C4-2B (cell line): ENCODE data around the gene CIDEA.

Source experiments
- H3K27ac ChIP-seq: fragments of 450-650 bp; 2 replicates; pipeline ENCODE4 v1.5.1; 2017
- ZFX ChIP-seq: fragments of 450-650 bp; IDR thresholded peaks from 2 replicates; pipeline ENCODE4 v1.6.1; 2017
- TF ChIP-seq, protein P1 (sequence below): fragments of 450-650 bp; conservative IDR thresholded peaks from 2 replicates; pipeline ENCODE4 v1.5.1; 2017; ENCODE audit warnings: mild to moderate bottlenecking

Gene CIDEA

DNA sequence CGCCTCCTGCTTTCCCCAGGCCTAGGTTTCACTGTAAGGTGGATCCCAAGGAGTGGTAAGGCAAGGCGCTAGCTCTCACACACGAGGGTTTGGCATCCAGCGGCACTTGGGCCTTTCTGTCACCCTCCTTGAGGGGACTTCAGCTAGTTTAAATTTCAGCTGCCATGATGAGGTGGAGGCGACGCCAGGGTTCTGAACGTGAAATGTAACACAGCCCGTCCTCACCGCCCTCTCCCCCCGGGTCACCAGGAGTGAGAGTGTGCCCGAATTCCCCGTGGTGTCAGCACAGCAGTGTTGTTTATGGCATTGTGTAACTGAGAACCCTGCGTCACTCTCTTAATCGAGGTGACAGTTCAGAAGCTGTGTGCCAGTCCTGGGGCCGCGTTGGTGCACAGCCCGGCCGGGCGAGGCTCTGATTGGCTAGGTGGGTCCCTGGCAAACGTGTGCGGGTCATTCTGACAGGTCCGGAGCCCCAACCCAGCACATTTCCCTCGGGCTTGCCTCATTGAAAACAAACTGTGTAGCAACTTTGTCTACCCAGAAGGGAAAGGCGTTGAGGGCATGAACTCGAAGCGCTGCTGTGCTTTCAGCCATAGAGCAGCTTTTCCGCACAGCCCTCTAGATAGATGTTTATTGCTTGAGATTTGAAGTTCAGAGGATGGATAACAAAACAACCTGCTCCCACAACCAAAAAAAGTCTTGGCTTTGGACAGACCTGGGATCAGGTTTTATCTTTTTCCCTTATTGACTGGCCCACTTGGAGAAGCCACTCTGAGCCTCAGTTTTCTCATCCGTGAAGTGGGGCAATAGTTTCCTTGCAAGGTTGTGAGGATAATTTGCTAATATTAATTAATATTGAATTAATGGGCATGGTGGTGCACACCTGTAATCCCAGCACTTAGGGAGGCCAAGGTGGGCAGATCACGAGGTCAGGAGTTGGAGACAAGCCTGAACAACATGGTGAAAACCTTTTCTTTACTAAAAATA lies 4.9 kb downstream of the CIDEA start:
- no peak overlapping the region for H3K27ac ChIP-seq
- TF ChIP-seq, protein P1, sequence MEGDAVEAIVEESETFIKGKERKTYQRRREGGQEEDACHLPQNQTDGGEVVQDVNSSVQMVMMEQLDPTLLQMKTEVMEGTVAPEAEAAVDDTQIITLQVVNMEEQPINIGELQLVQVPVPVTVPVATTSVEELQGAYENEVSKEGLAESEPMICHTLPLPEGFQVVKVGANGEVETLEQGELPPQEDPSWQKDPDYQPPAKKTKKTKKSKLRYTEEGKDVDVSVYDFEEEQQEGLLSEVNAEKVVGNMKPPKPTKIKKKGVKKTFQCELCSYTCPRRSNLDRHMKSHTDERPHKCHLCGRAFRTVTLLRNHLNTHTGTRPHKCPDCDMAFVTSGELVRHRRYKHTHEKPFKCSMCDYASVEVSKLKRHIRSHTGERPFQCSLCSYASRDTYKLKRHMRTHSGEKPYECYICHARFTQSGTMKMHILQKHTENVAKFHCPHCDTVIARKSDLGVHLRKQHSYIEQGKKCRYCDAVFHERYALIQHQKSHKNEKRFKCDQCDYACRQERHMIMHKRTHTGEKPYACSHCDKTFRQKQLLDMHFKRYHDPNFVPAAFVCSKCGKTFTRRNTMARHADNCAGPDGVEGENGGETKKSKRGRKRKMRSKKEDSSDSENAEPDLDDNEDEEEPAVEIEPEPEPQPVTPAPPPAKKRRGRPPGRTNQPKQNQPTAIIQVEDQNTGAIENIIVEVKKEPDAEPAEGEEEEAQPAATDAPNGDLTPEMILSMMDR = no peak
- no peak for TF ChIP-seq ZFX

- TF ChIP-seq ZFX = no peak
- TF ChIP-seq, protein P1 = no peak
- no peak overlapping the region for H3K27ac ChIP-seq
Observed at GRCh38 chr18:12262748-12263147, 8.6 kb downstream of the CIDEA start.

GRCh38 chr18:12264864-12265263 lies 10.7 kb downstream of the CIDEA start:
- TF ChIP-seq ZFX = no peak
- TF ChIP-seq, protein P1 = no peak
- no peak overlapping the region for H3K27ac ChIP-seq

DNA sequence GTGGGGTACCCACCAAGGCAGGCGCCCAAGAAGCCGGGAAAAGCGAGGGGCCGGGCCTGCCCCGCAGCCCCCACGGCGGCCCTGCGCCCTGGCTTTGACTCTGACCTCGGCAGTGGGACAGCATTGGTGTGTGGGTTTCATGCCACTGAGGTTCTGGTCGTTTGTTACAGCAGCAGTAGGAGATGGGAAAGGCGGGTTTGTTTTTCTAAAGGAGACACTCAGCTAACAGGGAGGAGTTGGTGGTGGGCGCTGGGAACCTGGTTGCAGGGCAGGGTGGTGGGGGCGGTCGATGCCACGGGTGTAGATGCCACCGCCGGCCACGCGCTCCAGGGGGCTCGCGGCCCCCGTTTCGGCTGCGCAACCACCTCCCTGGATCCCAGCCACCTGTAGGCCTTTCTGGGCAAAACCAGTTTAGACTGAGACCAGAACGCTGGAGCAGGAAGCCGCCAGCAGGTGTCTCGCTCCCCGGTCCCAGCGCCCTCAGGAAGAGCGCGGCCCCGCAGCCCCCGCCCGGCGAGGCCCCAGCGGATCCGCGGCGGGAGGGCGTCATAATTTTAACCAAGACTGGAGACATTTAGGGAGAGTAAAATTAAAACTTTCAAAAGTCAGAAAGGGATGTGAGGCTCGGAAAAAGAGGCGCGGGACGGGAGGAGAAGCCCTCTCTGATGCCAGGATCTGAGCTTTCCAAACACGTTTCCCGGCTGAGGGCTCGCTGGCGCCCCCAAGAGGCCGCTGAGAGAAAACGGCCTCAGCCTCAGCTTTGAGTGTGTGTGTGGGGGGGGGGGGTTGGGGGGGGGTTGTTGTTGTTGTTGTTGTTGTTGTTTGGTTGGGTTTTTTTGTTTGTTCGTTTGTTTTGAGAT lies 17.4 kb downstream of the CIDEA start:
- peak overlapping the region; percentile 61 for H3K27ac ChIP-seq

DNA sequence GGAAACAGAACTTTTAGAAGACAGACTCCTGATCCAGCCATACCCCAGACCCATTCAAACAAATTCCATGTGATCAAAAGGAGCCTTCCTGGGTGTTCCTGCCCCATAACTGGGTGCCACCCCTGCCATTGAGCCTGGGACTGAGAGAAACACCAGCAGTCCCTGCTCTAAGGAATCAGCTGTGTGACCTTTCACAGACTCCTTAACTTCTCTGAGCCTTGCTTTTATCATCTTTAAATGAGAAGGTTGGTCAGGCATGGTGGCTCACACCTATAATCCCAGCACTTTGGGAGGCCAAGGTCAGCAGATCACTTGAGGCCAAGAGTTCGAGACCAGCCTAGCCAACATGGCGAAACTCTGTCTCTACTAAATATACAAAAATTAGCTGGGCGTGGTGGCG lies 20.6 kb downstream of the CIDEA start:
- TF ChIP-seq, protein P1 = no peak
- TF ChIP-seq ZFX = no peak
- H3K27ac ChIP-seq = no peak overlapping the region

More for the DNA sequence above, 17.4 kb downstream of the CIDEA start:
- peak; percentile 49; the same call in 1 of the 2 replicates for TF ChIP-seq ZFX
- TF ChIP-seq, protein P1 = peak; percentile 98

GRCh38 chr18:12276736-12277554 lies 22.8 kb downstream of the CIDEA start:
- no peak overlapping the region for H3K27ac ChIP-seq
- TF ChIP-seq, protein P1 = no peak
- no peak for TF ChIP-seq ZFX
